K562 (cell line): ENCODE data around the gene ARHGDIA. TPM values are rescaled to one million over a fixed set of nuclear protein-coding genes. Genes with fewer than 3 reads are reported as not detected.

Experiments
- BRF1 ChIP-seq: IDR thresholded peaks from 3 replicates; pipeline ENCODE4 v1.6.1; 2011; ENCODE audit warnings: borderline replicate concordance, mild to moderate bottlenecking; ENCODE audit not compliant: insufficient read length; ENCODE audit errors: extremely low read depth
- CAMTA2 ChIP-seq: fragments of 250-450 bp; sonication (Bioruptor Pico); conservative IDR thresholded peaks from 2 replicates; pipeline ENCODE4 v1.5.1; 2022
- CHD1 ChIP-seq: fragments of 200-600 bp; sonication (generic); IDR thresholded peaks from one replicate; pipeline ENCODE4 v1.6.1; 2012; ENCODE audit warnings: mild to moderate bottlenecking, moderate library complexity, low read length, inconsistent platforms
- CSDE1 ChIP-seq, 2 experiments: fragments of 450-650 bp; IDR thresholded peaks; 2 replicates each; pipeline ENCODE4 v1.6.1; 2016; ENCODE audit warnings: mild to moderate bottlenecking in 1 of 2
- ETS2 ChIP-seq: IDR thresholded peaks from 2 replicates; pipeline ENCODE4 v1.6.1; 2016; ENCODE audit warnings: borderline replicate concordance, missing genetic modification characterization, mild to moderate bottlenecking, moderate library complexity, missing compliant biosample characterization; ENCODE audit not compliant: poor library complexity, severe bottlenecking
- FIP1L1 ChIP-seq: fragments of 200-400 bp; formaldehyde crosslinking; IDR thresholded peaks from 2 replicates; pipeline ENCODE4 v1.6.1; 2018; ENCODE audit warnings: mild to moderate bottlenecking, low read depth, low read length; ENCODE audit not compliant: poor library complexity, severe bottlenecking
- KAT8 ChIP-seq: fragments of 450-650 bp; IDR thresholded peaks from 2 replicates; pipeline ENCODE4 v1.6.1; 2016; ENCODE audit warnings: low read depth, mild to moderate bottlenecking
- KDM1A ChIP-seq, 2 experiments: fragments of 450-650 bp; IDR thresholded peaks; 2 replicates each; pipeline ENCODE4 v1.6.1; 2016; ENCODE audit warnings: mild to moderate bottlenecking in 2 of 2
- MED1 ChIP-seq: sonication (generic); formaldehyde crosslinking; IDR thresholded peaks from 2 replicates; pipeline ENCODE4 v1.8.1; 2023; ENCODE audit warnings: missing genetic modification reagents, borderline replicate concordance
- MLLT1 ChIP-seq, 2 experiments: fragments of 450-650 bp; IDR thresholded peaks; 2 replicates each; pipeline ENCODE4 v1.6.1; 2016
- NRF1 ChIP-seq, 2 experiments: fragments of 450-650 bp; IDR thresholded peaks in 1 of 2; conservative IDR thresholded peaks in 1 of 2; 2 replicates each; pipeline ENCODE4 v1.6.1; 2014; ENCODE audit warnings: mild to moderate bottlenecking in 2 of 2
- SMAD1 ChIP-seq: fragments of 150-350 bp; IDR thresholded peaks from 2 replicates; pipeline ENCODE4 v1.6.1; 2014; ENCODE audit warnings: low read length, low read depth; ENCODE audit not compliant: partially characterized antibody
- TEAD2 ChIP-seq: fragments of 450-650 bp; IDR thresholded peaks from 2 replicates; pipeline ENCODE4 v1.6.1; 2016; ENCODE audit warnings: missing genetic modification characterization, control low read depth, missing compliant biosample characterization
- TFAP4 ChIP-seq: sonication (generic); formaldehyde crosslinking; IDR thresholded peaks from 2 replicates; pipeline ENCODE4 v1.8.0; 2022; ENCODE audit warnings: missing genetic modification reagents, mild to moderate bottlenecking, moderate library complexity, borderline replicate concordance
- ZFPM2 ChIP-seq: fragments of 250-450 bp; sonication (Bioruptor Pico); IDR thresholded peaks from 2 replicates; pipeline ENCODE4 v1.5.1; 2022; ENCODE audit warnings: mild to moderate bottlenecking
- ZNF277 ChIP-seq: fragments of 250-450 bp; sonication (Bioruptor Pico); IDR thresholded peaks from 2 replicates; pipeline ENCODE4 v1.8.0; 2022; ENCODE audit warnings: inconsistent platforms, mild to moderate bottlenecking, moderate library complexity, borderline replicate concordance
- ZNF282 ChIP-seq: sonication (generic); formaldehyde crosslinking; IDR thresholded peaks from 2 replicates; pipeline ENCODE4 v1.8.1; 2023; ENCODE audit warnings: missing genetic modification reagents
- ZNF518B ChIP-seq: fragments of 250-450 bp; sonication (Bioruptor Pico); IDR thresholded peaks from 2 replicates; pipeline ENCODE4 v1.5.0; 2021; ENCODE audit warnings: mild to moderate bottlenecking, moderate library complexity
- ZNF57 ChIP-seq: fragments of 450-650 bp; formaldehyde crosslinking; IDR thresholded peaks from 2 replicates; pipeline ENCODE4 v1.4.0; 2020; ENCODE audit warnings: mild to moderate bottlenecking, moderate library complexity
- ZNF717 ChIP-seq: fragments of 250-450 bp; sonication (Bioruptor Pico); IDR thresholded peaks from 2 replicates; pipeline ENCODE4 v1.5.0; 2021
- polyA plus RNA-seq, 8 experiments: library from polyadenylated mRNA; depleted of rRNA in 4 of 8; stranded (reverse) in 5 of 8; unstranded in 3 of 8; fragments of >200 nt; fragmentation: Nextera tagmentation in 2 of 8; fragmentation: Illumina TruSeq in 1 of 8; extraction: Ambion mirVana in 2 of 8; extraction: Trizol in 1 of 8; gene quantifications; 2 replicates each; pipeline versions ENCODE4 v1.2.1 to v1.2.3, GENCODE V29; 2011 to 2014; ENCODE audit warnings: inconsistent platforms in 1 of 8, missing spikeins in 1 of 8
- total RNA-seq, 7 experiments: library from RNA; depleted of rRNA in 6 of 7; stranded (reverse); fragments of >200 nt in 6 of 7; fragmentation: Illumina TruSeq in 2 of 7; extraction: Trizol in 2 of 7; gene quantifications; 2 replicates each; pipeline versions ENCODE4 v1.2.1 to v1.2.3, GENCODE V29; 2011 to 2021; ENCODE audit warnings: low replicate concordance in 1 of 7

The ARHGDIA gene
- total and polyA plus RNA-seq, 9 of the 15 experiments (the other 6 are each of a cell fraction or from before 2014, with no cell fraction given), result 9.6 to 340 (median 97.6) TPM

- TF ChIP-seq ZNF277 (CRISPR knock-in tag) (no peak), ZFPM2 (no peak), CHD1 (peak; percentile 96), MED1 (CRISPR knock-in tag) (no peak), KAT8 (no peak), KDM1A (IDR thresholded peaks at IDR 0.05) (no peak), MLLT1 (IDR thresholded peaks at IDR 0.05) (no peak), ETS2 (no peak), ZNF282 (CRISPR knock-in tag) (no peak), TEAD2 (tag) (no peak), BRF1 (no peak), SMAD1 (no peak), ZNF717 (CRISPR knock-in tag) (no peak), FIP1L1 (no peak), ZNF518B (CRISPR knock-in tag) (no peak), TFAP4 (peak; percentile 29; the same call in 1 of the 2 replicates), NRF1 (conservative IDR thresholded peaks at IDR 0.05 in 1 of 2, IDR thresholded peaks at IDR 0.05 in 1 of 2) (peak in 1 of 2 experiments; percentile 29; a peak in 1 of 4 replicates), ZNF57 (CRISPR knock-in tag) (no peak), CSDE1 (IDR thresholded peaks at IDR 0.05) (no peak), CAMTA2 (CRISPR knock-in tag) (no peak)
Measured at GRCh38 chr17:81890447-81891302, 19.5 kb upstream of the ARHGDIA start (continued).
